ENCODE data around the gene MTF1.

The MTF1 gene

GRCh38 chr1:37836788-37837187 lies 22.6 kb downstream of the MTF1 start:
- in situ Hi-C loops (cut with MboI; ENCODE audit: low sequenced_read_pairs), result no loop called here

GRCh38 chr1:37831809-37832208 lies 27.6 kb downstream of the MTF1 start:
- in situ Hi-C loops (cut with MboI; ENCODE audit: low sequenced_read_pairs), result no loop called here

- in situ Hi-C loops (cut with MboI; ENCODE audit: low sequenced_read_pairs), result no loop called here
These were observed 28.3 kb downstream of the MTF1 start for GRCh38 chr1:37831109-37831508.

GRCh38 chr1:37828410-37829074 lies 30.9 kb downstream of the MTF1 start:
- in situ Hi-C loops (cut with MboI; ENCODE audit: low sequenced_read_pairs), result no loop called here

GRCh38 chr1:37825506-37825905 lies 33.9 kb downstream of the MTF1 start:
- in situ Hi-C loops (cut with MboI; ENCODE audit: low sequenced_read_pairs), result no loop called here

- in situ Hi-C loops (cut with MboI; ENCODE audit: low sequenced_read_pairs), result no loop called here
These were observed 35.4 kb downstream of the MTF1 start for GRCh38 chr1:37824001-37824400.

- in situ Hi-C loops (cut with MboI; ENCODE audit: low sequenced_read_pairs), result no loop called here
These were observed 36.2 kb downstream of the MTF1 start for GRCh38 chr1:37822906-37823815.

GRCh38 chr1:37821481-37821880 lies 37.9 kb downstream of the MTF1 start:
- in situ Hi-C loops (cut with MboI; ENCODE audit: low sequenced_read_pairs), result no loop called here

GRCh38 chr1:37817481-37817880 lies 41.9 kb downstream of the MTF1 start:
- in situ Hi-C loops (cut with MboI; ENCODE audit: low sequenced_read_pairs), result no loop called here

- in situ Hi-C loops (cut with MboI; ENCODE audit: low sequenced_read_pairs), result no loop called here
These were observed 45.1 kb downstream of the MTF1 start for GRCh38 chr1:37814252-37814651.

GRCh38 chr1:37813529-37814145 lies 45.8 kb downstream of the MTF1 start:
- in situ Hi-C loops (cut with MboI; ENCODE audit: low sequenced_read_pairs), result no loop called here

- in situ Hi-C loops (cut with MboI; ENCODE audit: low sequenced_read_pairs), result no loop called here
These were observed 48.3 kb downstream of the MTF1 start for GRCh38 chr1:37811027-37811655.

GRCh38 chr1:37809942-37810341 lies 49.5 kb downstream of the MTF1 start:
- in situ Hi-C loops (cut with MboI; ENCODE audit: low sequenced_read_pairs), result no loop called here

GRCh38 chr1:37808369-37809319 lies 50.7 kb downstream of the MTF1 start:
- in situ Hi-C loops (cut with MboI; ENCODE audit: low sequenced_read_pairs), result no loop called here

GRCh38 chr1:37807555-37808368 lies 51.6 kb downstream of the MTF1 start, which contains the start of the genes C1orf122 and YRDC:
TSS of gene C1orf122 (plus strand) at chr1:37807790. CDS start at chr1:37808405, 615 bp downstream.
TSS of gene YRDC (minus strand) at chr1:37808208. CDS start at chr1:37808180, 28 bp downstream.
- in situ Hi-C loops (cut with MboI; ENCODE audit: low sequenced_read_pairs), result no loop called here

- in situ Hi-C loops (cut with MboI; ENCODE audit: low sequenced_read_pairs), result no loop called here
These were observed 52.2 kb downstream of the MTF1 start for GRCh38 chr1:37807220-37807554.

- in situ Hi-C loops (cut with MboI; ENCODE audit: low sequenced_read_pairs), result no loop called here
These were observed 57.0 kb downstream of the MTF1 start for GRCh38 chr1:37802439-37802838.

GRCh38 chr1:37797750-37798345 lies 61.5 kb downstream of the MTF1 start:
- in situ Hi-C loops (cut with MboI; ENCODE audit: low sequenced_read_pairs), result no loop called here

All from hTERT RPE-1 (cell line).